Mammary epithelial cell (primary cell): ENCODE measurements around the gene C2CD2.

ENCODE experiments used
- CTCF ChIP-seq, 2 donors: IDR thresholded peaks in 1 of 2; conservative IDR thresholded peaks in 1 of 2; 2 replicates each; pipeline ENCODE4 v1.5.1; 2011 to 2012; ENCODE audit warnings: inconsistent platforms in 2 of 2, low read length in 2 of 2, mild to moderate bottlenecking in 2 of 2, control low read depth in 1 of 2, low read depth in 1 of 2; ENCODE audit not compliant: insufficient read depth in 1 of 2; ENCODE audit errors: extremely low read depth in 1 of 2
- EZH2 ChIP-seq: IDR thresholded peaks from 2 replicates; pipeline ENCODE4 v1.6.1; 2012; ENCODE audit warnings: low read length, inconsistent platforms, borderline replicate concordance

GRCh38 chr21:41953249-41953830 lies 478 bp downstream of the C2CD2 start:
- TF ChIP-seq CTCF (conservative IDR thresholded peaks at IDR 0.05 in 1 of 2, IDR thresholded peaks at IDR 0.05 in 1 of 2; ENCODE audit: extremely low read depth in 1 of 2, insufficient read depth in 1 of 2, low read depth in 1 of 2, low read length in 2 of 2) (no peak), EZH2 (no peak)
